Activated naive CD8-positive, alpha-beta T cell treated with anti-CD3 and anti-CD28 coated beads, Interleukin-2, amount 10 ng/mL, durations not matched to agents 7 days and 5 days (primary cell): Measurements from ENCODE around the gene ACAA1. TPM values are rescaled to one million over a fixed set of nuclear protein-coding genes. Genes with fewer than 3 reads are reported as not detected.
"Not testable (repeated sequence)": the region's sequence is repeated elsewhere in the genome, so short reads cannot be mapped to it uniquely, and the experiment has no call there.

Experiments
- ATAC-seq: fragments of 150-1000 bp; cut with Tn5 transposase; one replicate; pipeline ENCODE4 v1.10.0; 2021; ENCODE audit warnings: low read depth, moderate library complexity
- POLR2A ChIA-PET: fragments of 350-600 bp; sonication (Branson Sonifier 250); formaldehyde crosslinking; loops from one replicate; lab custom pipeline; 2021; ENCODE audit warnings: antibody characterized with exemption; lab: Charles Lee
- DNase-seq: peaks from one replicate; pipeline ENCODE4 v3.0.0; 2021
- H3K27ac Mint-ChIP-seq: one replicate; pipeline ENCODE4 v1.8.0; 2022; ENCODE audit warnings: mild to moderate bottlenecking, mixed read lengths
- H3K27me3 Mint-ChIP-seq: one replicate; pipeline ENCODE4 v1.8.0; 2022; ENCODE audit warnings: mild to moderate bottlenecking, moderate library complexity, mixed read lengths
- H3K36me3 Mint-ChIP-seq: one replicate; pipeline ENCODE4 v1.8.0; 2021; ENCODE audit warnings: mild to moderate bottlenecking, mixed read lengths
- H3K4me1 Mint-ChIP-seq: one replicate; pipeline ENCODE4 v1.8.0; 2021; ENCODE audit warnings: mixed read lengths
- H3K4me3 Mint-ChIP-seq: one replicate; pipeline ENCODE4 v1.8.0; 2022; ENCODE audit warnings: mild to moderate bottlenecking, moderate library complexity, mixed read lengths
- H3K9me3 Mint-ChIP-seq: one replicate; pipeline ENCODE4 v1.8.0; 2021; ENCODE audit warnings: mixed read lengths
- total RNA-seq, 2 experiments: library from RNA; stranded (reverse); gene quantifications; one replicate each; pipeline ENCODE4 v1.2.3, GENCODE V29; 2021

Gene ACAA1
- total RNA-seq, 2 experiments from 2014 or later, result 89.0 to 93.5 TPM

- peak; percentile 89 for DNase-seq
- peaks cover 30% of the 10 kb centered on the region for H3K36me3 Mint-ChIP-seq
- POLR2A ChIA-PET, result interaction anchor here (0.8 to 5.0 kb wide), 8 partner anchors 10 to 317 kb away, joined by 3 to 171 read pairs (median 4); partner anchors contain the start of genes DLEC1 and OXSR1
- H3K27me3 Mint-ChIP-seq, result no peaks in the 10 kb centered on the region
- H3K4me1 Mint-ChIP-seq, result peaks cover 43% of the 10 kb centered on the region
- H3K9me3 Mint-ChIP-seq, result no peaks in the 10 kb centered on the region
- H3K27ac Mint-ChIP-seq, result peak within 1 kb of the TSS; percentile 100
- H3K4me3 Mint-ChIP-seq, result peak within 1 kb of the TSS; percentile 86
- peak; percentile 64 for ATAC-seq
Measured at GRCh38 chr3:38138349-38139190, 1.6 kb upstream of the ACAA1 start, which contains the start of gene MYD88. Gene MYD88, plus strand, starts transcription at chr3:38138661. Its CDS starts 40 bp downstream, at chr3:38138701.

- H3K4me1 Mint-ChIP-seq, result peaks cover 49% of the 10 kb centered on the region
- peaks cover 30% of the 10 kb centered on the region for H3K36me3 Mint-ChIP-seq
- no peaks in the 10 kb centered on the region for H3K9me3 Mint-ChIP-seq
- H3K27ac Mint-ChIP-seq, result peak overlapping the region; percentile 100
- H3K27me3 Mint-ChIP-seq, result no peaks in the 10 kb centered on the region
- DNase-seq, result no peak
- peak; percentile 1 for ATAC-seq
- H3K4me3 Mint-ChIP-seq, result peak overlapping the region; percentile 86
- POLR2A ChIA-PET, result interaction anchor here (0.8 to 5.0 kb wide), 9 partner anchors 14 to 318 kb away, joined by 3 to 171 read pairs (median 4); partner anchors contain the start of genes DLEC1 and OXSR1
Measured at GRCh38 chr3:38137615-38138348, 855 bp upstream of the ACAA1 start.

DNA sequence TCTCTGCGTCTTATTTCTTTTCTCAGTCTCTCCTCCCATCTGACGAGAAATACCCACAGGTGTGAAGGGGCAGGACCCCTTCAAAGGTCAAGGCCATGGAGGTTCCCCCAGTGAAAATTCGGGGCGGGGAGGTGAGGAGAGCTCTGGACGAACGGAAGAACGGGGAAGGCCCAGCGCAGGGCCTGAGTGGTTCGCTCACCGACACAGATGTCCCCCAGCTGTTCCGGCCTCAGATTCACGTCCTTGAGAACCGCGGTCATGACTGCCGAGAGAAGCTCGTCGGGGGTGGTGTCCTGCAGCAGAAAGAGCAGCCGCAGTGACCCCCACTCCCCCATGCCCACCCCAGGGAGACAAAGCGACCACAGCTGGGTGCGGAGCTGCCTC is 542 bp downstream of the ACAA1 start:
- peak; percentile 53 for DNase-seq
- peaks cover 23% of the 10 kb centered on the region for H3K36me3 Mint-ChIP-seq
- H3K27ac Mint-ChIP-seq, result peak overlapping the region; percentile 89
- no peaks in the 10 kb centered on the region for H3K27me3 Mint-ChIP-seq
- POLR2A ChIA-PET, result interaction anchor here (0.9 to 5.0 kb wide), 9 partner anchors 11 to 302 kb away, joined by 4 to 171 read pairs (median 5); partner anchors contain the start of genes DLEC1 and OXSR1
- no peaks in the 10 kb centered on the region for H3K9me3 Mint-ChIP-seq
- H3K4me1 Mint-ChIP-seq, result peaks cover 55% of the 10 kb centered on the region
- no peak for ATAC-seq
- peak overlapping the region; percentile 86 for H3K4me3 Mint-ChIP-seq

GRCh38 chr3:38135621-38136277 is 1.2 kb downstream of the ACAA1 start:
- Mint-ChIP-seq H3K27ac (peak overlapping the region; percentile 89), H3K36me3 (peaks cover 22% of the 10 kb centered on the region), H3K4me1 (peaks cover 49% of the 10 kb centered on the region), H3K4me3 (peak overlapping the region; percentile 86)
- not testable (repeated sequence) for ATAC-seq, H3K9me3 Mint-ChIP-seq, DNase-seq, H3K27me3 Mint-ChIP-seq
- POLR2A ChIA-PET, result interaction anchor here (0.9 to 5.0 kb wide), 7 partner anchors 10 to 142 kb away, joined by 4 to 171 read pairs (median 6); partner anchors contain the start of genes DLEC1 and OXSR1

DNA sequence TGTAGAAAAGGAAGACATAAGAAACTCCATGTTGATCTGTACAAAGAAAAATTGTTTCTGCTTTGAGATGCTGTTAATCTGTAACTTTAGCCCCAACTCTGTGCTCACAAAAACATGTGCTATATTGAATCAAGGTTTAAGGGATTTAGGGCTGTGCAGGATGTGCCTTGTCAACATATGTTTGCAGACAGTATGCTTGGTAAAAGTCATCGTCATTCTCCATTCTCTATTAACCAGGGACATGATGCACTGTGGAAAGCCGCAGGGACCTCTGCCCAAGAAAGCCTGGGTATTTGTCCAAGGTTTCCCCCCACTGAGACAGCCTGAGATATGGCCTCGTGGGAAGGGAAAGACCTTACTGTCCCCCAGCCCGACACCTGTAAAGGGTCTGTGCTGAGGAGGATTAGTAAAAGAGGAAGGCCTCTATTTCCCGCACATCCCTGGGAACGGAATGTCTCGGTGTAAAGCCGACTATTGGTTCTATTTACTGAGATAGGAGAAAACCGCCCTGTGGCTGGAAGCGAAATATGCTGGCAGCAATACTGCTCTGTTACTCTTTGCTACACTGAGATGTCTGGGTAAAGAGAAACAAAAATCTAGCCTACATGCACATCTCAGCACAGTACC is 2.3 kb downstream of the ACAA1 start:
- POLR2A ChIA-PET, result interaction anchor here (0.5 to 1.9 kb wide), 2 partner anchors 30 to 75 kb away, joined by 3 to 8 read pairs; partner anchors contain the start of gene OXSR1
- H3K27ac Mint-ChIP-seq, result peak overlapping the region; percentile 89
- H3K27me3 Mint-ChIP-seq, H3K9me3 Mint-ChIP-seq, ATAC-seq, DNase-seq: not testable (repeated sequence)
- peak overlapping the region; percentile 86 for H3K4me3 Mint-ChIP-seq
- H3K4me1 Mint-ChIP-seq, result peaks cover 39% of the 10 kb centered on the region
- peaks cover 25% of the 10 kb centered on the region for H3K36me3 Mint-ChIP-seq

DNA sequence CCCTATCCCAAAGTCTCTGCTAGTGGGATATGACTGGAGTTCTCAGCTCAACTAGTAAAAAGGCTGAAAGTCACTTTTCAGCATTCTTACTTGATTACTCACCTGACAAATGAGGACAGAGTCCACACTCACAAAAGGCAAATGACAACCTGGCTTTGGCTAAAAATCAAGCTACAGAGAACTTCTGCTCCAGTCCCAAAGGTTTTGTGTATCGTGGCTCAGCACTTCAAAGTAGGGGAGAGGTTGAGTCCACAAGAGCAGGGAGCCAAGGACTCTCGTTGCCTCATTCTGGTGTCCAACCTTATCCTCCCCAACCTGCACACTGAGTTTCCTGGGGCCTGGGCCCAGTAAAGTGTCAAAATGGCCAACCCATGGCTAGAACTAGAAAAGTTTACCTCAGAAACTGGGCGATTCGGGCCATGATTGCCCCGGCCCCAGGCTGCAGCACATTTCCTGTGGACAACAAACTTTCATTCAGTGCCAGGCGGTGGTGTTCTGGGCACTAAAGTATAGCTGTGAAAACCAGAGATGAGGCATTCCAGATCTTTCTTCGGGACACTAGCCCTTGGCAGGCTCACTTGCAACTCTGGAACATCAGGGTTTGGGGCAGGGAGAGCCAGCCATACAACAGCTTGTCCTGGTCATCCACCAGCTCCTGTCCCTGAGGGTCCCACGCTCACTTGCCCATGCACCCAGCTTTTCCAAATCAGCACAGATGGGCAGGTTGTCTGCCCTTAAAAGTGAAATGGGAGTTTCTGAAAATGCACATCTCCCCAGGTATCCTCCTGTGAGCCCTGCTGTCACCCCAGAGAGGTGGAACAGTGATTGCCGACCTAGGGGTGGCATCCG is 3.1 kb downstream of the ACAA1 start:
- no peaks in the 10 kb centered on the region for H3K27me3 Mint-ChIP-seq
- peak overlapping the region; percentile 45 for H3K4me3 Mint-ChIP-seq
- DNase-seq (no peak), ATAC-seq (no peak)
- H3K27ac Mint-ChIP-seq, result peak overlapping the region; percentile 18
- H3K4me1 Mint-ChIP-seq, result peaks cover 40% of the 10 kb centered on the region
- H3K9me3 Mint-ChIP-seq, result no peaks in the 10 kb centered on the region
- POLR2A ChIA-PET, result interaction anchor here (0.5 to 1.9 kb wide), 2 partner anchors 31 to 76 kb away, joined by 3 to 8 read pairs; partner anchors contain the start of gene OXSR1
- H3K36me3 Mint-ChIP-seq, result peaks cover 27% of the 10 kb centered on the region

- POLR2A ChIA-PET, result interaction anchor here (1.9 kb wide), 1 partner anchor 31 kb away, joined by 8 read pairs; the partner anchor contains the start of gene OXSR1
- Mint-ChIP-seq H3K27me3 (no peaks in the 10 kb centered on the region), H3K9me3 (no peaks in the 10 kb centered on the region), H3K27ac (peak overlapping the region; percentile 18), H3K4me3 (no peak overlapping the region), H3K4me1 (peaks cover 38% of the 10 kb centered on the region), H3K36me3 (peaks cover 27% of the 10 kb centered on the region)
- ATAC-seq, result no peak
- no peak for DNase-seq
Measured at GRCh38 chr3:38133209-38133556, 3.7 kb downstream of the ACAA1 start.

DNA sequence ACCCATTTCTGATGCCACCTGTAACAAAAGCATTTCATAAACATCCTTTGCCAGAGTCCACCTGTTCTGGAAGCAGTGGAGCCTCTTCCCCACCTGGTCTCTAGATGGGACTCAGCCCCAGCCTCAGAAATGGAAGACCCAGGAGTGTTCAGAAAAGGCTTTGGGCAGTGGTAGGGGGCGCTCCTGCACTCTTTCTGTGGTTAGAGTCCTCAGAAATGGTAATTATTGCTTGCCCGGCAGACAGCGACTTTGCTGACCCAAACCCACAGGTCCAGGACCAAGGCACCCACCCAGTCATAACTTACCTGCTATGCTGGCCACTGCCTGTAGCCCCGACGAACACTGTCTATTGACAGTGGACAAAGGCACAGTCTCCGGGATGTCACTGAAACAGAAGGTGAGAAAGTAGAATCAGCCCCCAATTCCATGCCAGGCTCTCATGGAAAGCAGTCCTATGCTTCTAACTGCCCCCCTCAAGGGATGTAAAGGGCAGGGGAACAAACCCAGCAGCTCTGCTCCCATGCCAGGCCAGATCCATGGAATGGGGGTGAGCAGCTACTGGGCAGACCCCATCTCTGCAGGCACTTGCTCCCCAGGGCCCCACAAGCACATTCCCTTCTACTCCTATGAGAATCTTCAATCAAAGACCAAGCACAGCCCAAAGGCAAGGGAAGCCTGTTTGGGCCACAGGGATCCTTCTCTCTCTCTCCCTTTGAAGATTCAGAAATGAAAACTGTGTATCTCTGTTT is 5.1 kb downstream of the ACAA1 start:
- H3K27ac Mint-ChIP-seq, result no peak overlapping the region
- DNase-seq (peak; percentile 16), ATAC-seq (no peak)
- H3K4me3 Mint-ChIP-seq, result no peak overlapping the region
- H3K9me3 Mint-ChIP-seq, result no peaks in the 10 kb centered on the region
- H3K27me3 Mint-ChIP-seq, result no peaks in the 10 kb centered on the region
- peaks cover 34% of the 10 kb centered on the region for H3K4me1 Mint-ChIP-seq
- H3K36me3 Mint-ChIP-seq, result peaks cover 30% of the 10 kb centered on the region
- POLR2A ChIA-PET, result interaction anchor here (1.1 kb wide), 1 partner anchor 33 kb away, joined by 4 read pairs; the partner anchor contains the start of gene OXSR1

DNA sequence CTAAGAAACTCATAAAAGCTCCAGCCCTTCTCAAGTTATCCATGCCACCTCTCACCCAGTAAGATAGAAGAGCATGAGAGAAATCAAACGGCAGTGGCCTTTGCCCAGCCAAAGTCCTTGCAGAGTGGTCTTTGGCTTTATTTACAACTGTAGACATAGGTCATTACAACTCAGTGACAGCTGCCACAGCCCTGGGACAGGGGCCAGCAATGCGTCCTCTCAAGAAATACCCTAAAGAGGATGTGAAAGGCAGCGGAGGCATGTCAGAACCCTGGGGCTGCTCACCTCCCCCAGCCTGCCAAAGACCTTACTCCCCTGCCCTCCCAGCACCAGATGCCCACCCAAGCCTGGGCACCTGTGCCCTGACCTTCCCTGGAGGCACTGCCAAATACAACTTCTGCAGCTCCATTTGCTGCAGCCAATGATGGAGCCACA is 6.3 kb downstream of the ACAA1 start:
- peaks cover 31% of the 10 kb centered on the region for H3K4me1 Mint-ChIP-seq
- no peaks in the 10 kb centered on the region for H3K27me3 Mint-ChIP-seq
- DNase-seq, result no peak
- ATAC-seq, result no peak
- H3K4me3 Mint-ChIP-seq, result no peak overlapping the region
- H3K27ac Mint-ChIP-seq, result no peak overlapping the region
- POLR2A ChIA-PET, result interaction anchor here (1.1 kb wide), 1 partner anchor 34 kb away, joined by 4 read pairs; the partner anchor contains the start of gene OXSR1
- H3K9me3 Mint-ChIP-seq, result no peaks in the 10 kb centered on the region
- peaks cover 30% of the 10 kb centered on the region for H3K36me3 Mint-ChIP-seq

- peaks cover 23% of the 10 kb centered on the region for H3K36me3 Mint-ChIP-seq
Measured at GRCh38 chr3:38129058-38129457, 7.9 kb downstream of the ACAA1 start.

DNA sequence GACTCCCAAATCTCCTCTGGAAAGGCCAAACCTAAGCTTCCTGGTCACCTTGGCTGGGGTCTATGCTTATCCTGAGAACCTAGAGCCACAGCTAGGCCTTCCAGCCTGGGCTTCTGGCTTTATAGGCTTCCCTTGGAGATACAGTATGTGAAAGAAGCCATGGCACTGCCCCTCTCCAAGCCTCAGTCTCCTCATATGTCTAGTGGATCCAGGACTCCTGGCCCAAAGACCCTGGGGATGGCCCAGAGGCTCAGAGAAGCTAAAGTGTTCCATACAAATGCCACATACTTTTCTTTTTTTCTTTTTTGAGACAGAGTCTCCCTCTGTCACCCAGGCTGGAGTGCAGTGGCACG is 8.6 kb downstream of the ACAA1 start:
- H3K4me1 Mint-ChIP-seq, result peaks cover 16% of the 10 kb centered on the region
- H3K4me3 Mint-ChIP-seq, result no peak overlapping the region
- H3K36me3 Mint-ChIP-seq, result peaks cover 23% of the 10 kb centered on the region
- no peaks in the 10 kb centered on the region for H3K9me3 Mint-ChIP-seq
- ATAC-seq, result no peak
- no peaks in the 10 kb centered on the region for H3K27me3 Mint-ChIP-seq
- no peak overlapping the region for H3K27ac Mint-ChIP-seq
- POLR2A ChIA-PET, result no interaction called here
- DNase-seq, result no peak

More at GRCh38 chr3:38129058-38129457, 7.9 kb downstream of the ACAA1 start:
- Mint-ChIP-seq H3K9me3 (no peaks in the 10 kb centered on the region), H3K27ac (no peak overlapping the region), H3K27me3 (no peaks in the 10 kb centered on the region), H3K4me1 (peaks cover 19% of the 10 kb centered on the region), H3K4me3 (no peak overlapping the region)
- DNase-seq (no peak), ATAC-seq (no peak)
- POLR2A ChIA-PET, result no interaction called here
